Nasal cavity respiratory epithelium epithelial cell of viscerocranial mucosa (primary cell): ENCODE data around the gene GIMAP8. TPM values are rescaled to one million over a fixed set of nuclear protein-coding genes. Genes with fewer than 3 reads are reported as not detected.

ENCODE experiments used
- total RNA-seq: library from RNA; depleted of rRNA; stranded (reverse); fragments of >200 nt; gene quantifications from 2 replicates; pipeline ENCODE4 v1.2.3, GENCODE V29; 2014

The GIMAP8 gene
- not detected in 2 replicates for total RNA-seq

GRCh38 chr7:150450491-150451001, at the start of gene GIMAP8:
GIMAP8 (plus strand) TSS chr7:150450630; CDS start chr7:150466699, 16,069 bp downstream.

DNA sequence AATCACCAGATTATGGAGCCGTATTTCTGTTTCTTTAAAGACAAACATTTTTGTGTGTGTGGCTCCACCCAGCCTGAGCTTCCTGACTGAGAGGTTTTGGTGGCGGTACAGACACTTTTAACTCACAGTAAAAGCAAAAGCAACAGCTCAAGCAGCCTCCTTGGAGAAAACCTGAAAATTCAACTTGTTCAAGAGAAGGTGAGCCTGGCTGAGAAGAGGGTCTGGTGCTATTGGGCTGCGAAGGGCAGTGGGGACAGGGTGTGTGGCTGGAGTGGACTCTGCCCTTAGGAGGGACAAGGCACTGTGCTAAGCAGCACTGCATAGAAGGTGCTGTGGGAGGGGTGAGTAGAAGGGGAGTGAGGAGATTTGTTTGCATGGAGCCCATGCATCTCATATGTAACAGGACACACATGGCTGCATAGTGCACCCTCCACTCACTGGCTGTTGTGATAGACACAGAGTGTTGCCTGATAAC, 64.4 kb downstream of the GIMAP8 start, which contains the start of gene GIMAP7:
TSS of gene GIMAP7 (plus strand) at position 125 of the 475 bp plus-strand sequence. CDS start 5,103 bp downstream, outside the sequence.

Other genes with a start within 250 kb of the GIMAP8 start
- 10.8 and 11.6 TPM in 2 replicates for gene LRRC61, start 127.3 kb upstream of the GIMAP8 start, total RNA-seq
- gene ACTR3C, start 127.1 kb upstream of the GIMAP8 start, total RNA-seq = 5.5 and 12.2 TPM in 2 replicates
- gene RARRES2, start 109.0 kb upstream of the GIMAP8 start, total RNA-seq = not detected in 2 replicates
- gene REPIN1, start 81.8 kb upstream of the GIMAP8 start, total RNA-seq = 30.4 TPM in 2 replicates
- 2.4 and 2.5 TPM in 2 replicates for gene ZNF775, start 71.3 kb upstream of the GIMAP8 start, total RNA-seq
- not detected in 2 replicates for gene GIMAP7, start 64.2 kb downstream of the GIMAP8 start, total RNA-seq
- not detected in 2 replicates for gene GIMAP4, start 116.8 kb downstream of the GIMAP8 start, total RNA-seq
- gene GIMAP6, start 181.8 kb downstream of the GIMAP8 start, total RNA-seq = under 0.01 TPM in 1 of 2 replicates, not detected in the other
- gene GIMAP2, start 235.1 kb downstream of the GIMAP8 start, total RNA-seq = 0.21 TPM in 1 of 2 replicates, not detected in the other